ENCODE data around the gene CCR9.

DNA sequence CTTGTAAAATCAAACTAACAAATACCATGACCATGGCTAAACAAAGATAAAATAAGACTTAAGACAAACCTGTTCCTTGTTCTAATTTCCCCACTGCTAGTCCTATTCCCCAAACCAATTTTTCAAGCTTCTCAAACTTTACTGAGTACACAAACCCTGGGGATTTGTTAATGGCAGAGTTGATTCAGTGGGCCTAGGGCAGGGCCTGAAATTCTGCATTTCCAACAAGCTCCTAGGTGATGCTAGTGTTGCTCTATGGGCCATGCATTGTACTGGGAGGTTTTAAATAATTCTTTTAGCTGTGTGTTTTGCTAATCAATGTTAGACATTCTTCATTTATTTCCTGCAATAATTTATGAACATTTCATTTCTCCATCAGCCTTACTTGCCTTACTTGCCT, 13.3 kb upstream of the CCR9 start:
- no peak for TF ChIP-seq POLR2AphosphoS5 (IDR thresholded peaks at IDR 0.05; ENCODE audit: low read depth, low read length)
- TF ChIP-seq POLR2A (IDR thresholded peaks at IDR 0.05; ENCODE audit: low read depth, low read length): no peak
- TF ChIP-seq PAX5 (IDR thresholded peaks at IDR 0.05; ENCODE audit: insufficient read depth, low read length, severe bottlenecking): no peak
- no peak for TF ChIP-seq TAF1 (IDR thresholded peaks at IDR 0.05; ENCODE audit: low read depth, low read length)
- TF ChIP-seq POU2F2 (IDR thresholded peaks at IDR 0.05; ENCODE audit: low read depth, low read length): no peak
